HG02885 (cell line): Measurements from ENCODE around the gene MYO16.

Source experiments
- ATAC-seq: cut with Tn5 transposase; IDR thresholded peaks from one replicate; pipeline ENCODE4 v1.9.1; 2021; ENCODE audit warnings: mild to moderate bottlenecking; ENCODE audit not compliant: unreplicated experiment, poor library complexity

Gene MYO16

GRCh38 chr13:108923386-108924047 lies 294.1 kb downstream of the MYO16 start:
- no peak for ATAC-seq

- no peak for ATAC-seq
Observed at GRCh38 chr13:108924134-108924533, 294.7 kb downstream of the MYO16 start.

GRCh38 chr13:108924541-108924940 lies 295.1 kb downstream of the MYO16 start:
- no peak for ATAC-seq

- no peak for ATAC-seq
Observed at GRCh38 chr13:108925070-108925469, 295.7 kb downstream of the MYO16 start.

- no peak for ATAC-seq
Observed at GRCh38 chr13:108926862-108927261, 297.5 kb downstream of the MYO16 start.

- no peak for ATAC-seq
Observed at GRCh38 chr13:108927615-108928014, 298.2 kb downstream of the MYO16 start.

GRCh38 chr13:108929532-108930206 lies 300.3 kb downstream of the MYO16 start:
- no peak for ATAC-seq

GRCh38 chr13:108932196-108932595 lies 302.8 kb downstream of the MYO16 start:
- ATAC-seq: no peak

GRCh38 chr13:108933061-108933460 lies 303.6 kb downstream of the MYO16 start:
- ATAC-seq: no peak

- ATAC-seq: no peak
Observed at GRCh38 chr13:108938155-108938554, 308.7 kb downstream of the MYO16 start.

GRCh38 chr13:108940121-108940520 lies 310.7 kb downstream of the MYO16 start:
- no peak for ATAC-seq

GRCh38 chr13:108943842-108944241 lies 314.4 kb downstream of the MYO16 start:
- no peak for ATAC-seq

- ATAC-seq: no peak
Observed at GRCh38 chr13:108944760-108945159, 315.3 kb downstream of the MYO16 start.

- ATAC-seq: no peak
Observed at GRCh38 chr13:108947551-108948030, 318.2 kb downstream of the MYO16 start.

GRCh38 chr13:108948251-108948671 lies 318.9 kb downstream of the MYO16 start:
- ATAC-seq: no peak

GRCh38 chr13:108950333-108951010 lies 321.1 kb downstream of the MYO16 start:
- ATAC-seq: no peak

GRCh38 chr13:108955741-108956140 lies 326.3 kb downstream of the MYO16 start:
- no peak for ATAC-seq

- ATAC-seq: no peak
Observed at GRCh38 chr13:108957369-108958012, 328.1 kb downstream of the MYO16 start.

GRCh38 chr13:108958013-108958376 lies 328.6 kb downstream of the MYO16 start:
- no peak for ATAC-seq

GRCh38 chr13:108959234-108959633 lies 329.8 kb downstream of the MYO16 start:
- no peak for ATAC-seq

GRCh38 chr13:108960006-108960405 lies 330.6 kb downstream of the MYO16 start:
- ATAC-seq: no peak
